HG03060 (cell line): ENCODE data around the gene SLC9A5.

Experiments used
- ATAC-seq: cut with Tn5 transposase; IDR thresholded peaks from one replicate; pipeline ENCODE4 v1.9.1; 2021; ENCODE audit warnings: low read depth, moderate number of reproducible peaks; ENCODE audit not compliant: unreplicated experiment

The SLC9A5 gene

DNA sequence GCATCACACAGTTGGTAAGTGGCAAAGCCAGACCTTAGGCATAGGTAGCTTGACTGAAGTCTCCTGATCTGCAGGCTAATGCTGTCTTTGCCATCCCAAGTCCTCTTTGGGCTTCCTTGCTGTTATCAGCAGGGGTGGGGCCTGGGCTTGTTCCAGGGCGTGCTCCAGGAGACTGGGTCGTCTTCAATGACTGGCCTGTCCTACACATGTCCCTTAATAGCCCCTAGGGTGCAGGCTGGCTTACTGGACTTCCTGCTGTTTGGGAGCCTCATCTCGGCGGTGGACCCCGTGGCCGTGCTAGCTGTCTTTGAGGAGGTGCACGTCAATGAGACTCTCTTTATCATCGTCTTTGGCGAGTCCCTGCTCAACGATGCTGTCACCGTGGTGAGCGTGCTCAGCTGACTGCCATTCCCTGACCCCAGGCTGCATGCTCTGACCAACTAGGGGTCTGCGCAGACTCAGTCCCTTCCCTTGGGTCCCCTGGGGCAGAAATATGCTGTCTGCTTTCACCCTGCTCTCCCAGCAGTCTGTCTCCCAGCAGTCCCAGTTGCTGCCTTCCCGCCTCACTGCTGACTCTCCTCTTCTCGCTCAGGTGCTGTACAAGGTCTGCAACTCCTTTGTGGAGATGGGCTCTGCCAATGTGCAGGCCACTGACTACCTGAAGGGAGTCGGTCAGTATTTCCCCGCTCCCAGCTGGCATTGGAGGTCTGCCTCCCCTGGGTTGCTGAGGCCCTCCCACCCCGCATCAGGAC lies 6.2 kb downstream of the SLC9A5 start:
- no peak for ATAC-seq

DNA sequence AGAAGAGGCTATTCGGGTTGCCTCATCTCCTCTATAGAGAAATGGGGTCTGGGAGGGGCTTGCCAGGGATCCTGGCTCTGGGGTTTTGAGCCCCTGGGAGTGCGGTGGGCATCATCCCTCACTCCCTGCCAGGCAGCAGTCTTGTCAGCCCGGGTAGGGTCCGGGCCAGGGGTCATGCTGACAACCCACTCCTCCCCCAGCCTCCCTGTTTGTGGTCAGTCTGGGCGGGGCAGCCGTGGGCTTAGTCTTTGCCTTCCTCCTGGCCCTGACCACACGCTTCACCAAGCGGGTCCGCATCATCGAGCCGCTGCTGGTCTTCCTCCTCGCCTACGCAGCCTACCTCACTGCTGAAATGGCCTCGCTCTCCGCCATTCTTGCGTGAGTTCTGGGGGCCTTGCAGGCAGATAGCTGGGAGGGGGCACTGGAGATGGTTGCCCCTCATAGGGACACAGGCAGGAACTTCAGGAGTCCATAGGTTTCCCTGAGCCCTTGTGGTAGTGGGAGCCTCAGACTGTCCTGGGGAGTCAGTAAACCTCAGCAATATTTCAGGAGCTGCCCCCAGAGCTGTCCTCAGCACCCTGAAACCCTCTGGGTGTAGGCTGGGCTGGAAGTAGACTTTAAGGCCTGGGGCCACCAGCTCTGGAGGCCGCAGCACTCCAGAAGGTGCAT lies 6.9 kb downstream of the SLC9A5 start:
- no peak for ATAC-seq

DNA sequence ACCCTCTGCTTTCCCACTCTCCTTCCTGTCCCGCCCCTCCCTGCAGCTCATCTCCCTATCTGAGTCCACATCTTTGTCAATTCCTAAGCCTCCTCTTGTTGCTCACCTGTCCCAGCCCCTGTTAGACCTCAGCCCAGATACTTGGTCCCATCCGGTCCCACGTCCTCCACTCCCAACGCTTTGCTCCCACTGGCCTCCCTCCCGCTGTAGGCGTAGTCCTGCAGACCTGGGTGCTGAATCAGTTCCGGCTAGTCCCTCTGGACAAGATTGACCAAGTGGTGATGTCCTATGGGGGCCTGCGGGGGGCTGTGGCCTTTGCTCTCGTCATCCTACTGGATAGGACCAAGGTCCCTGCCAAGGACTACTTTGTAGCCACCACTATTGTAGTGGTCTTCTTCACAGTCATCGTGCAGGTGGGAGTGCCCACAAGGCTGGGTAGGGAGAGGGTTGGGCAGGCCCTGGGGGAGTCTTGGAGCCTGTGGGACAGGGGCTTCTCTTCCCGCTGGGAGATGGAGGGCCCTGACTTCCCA lies 8.0 kb downstream of the SLC9A5 start:
- ATAC-seq = no peak

DNA sequence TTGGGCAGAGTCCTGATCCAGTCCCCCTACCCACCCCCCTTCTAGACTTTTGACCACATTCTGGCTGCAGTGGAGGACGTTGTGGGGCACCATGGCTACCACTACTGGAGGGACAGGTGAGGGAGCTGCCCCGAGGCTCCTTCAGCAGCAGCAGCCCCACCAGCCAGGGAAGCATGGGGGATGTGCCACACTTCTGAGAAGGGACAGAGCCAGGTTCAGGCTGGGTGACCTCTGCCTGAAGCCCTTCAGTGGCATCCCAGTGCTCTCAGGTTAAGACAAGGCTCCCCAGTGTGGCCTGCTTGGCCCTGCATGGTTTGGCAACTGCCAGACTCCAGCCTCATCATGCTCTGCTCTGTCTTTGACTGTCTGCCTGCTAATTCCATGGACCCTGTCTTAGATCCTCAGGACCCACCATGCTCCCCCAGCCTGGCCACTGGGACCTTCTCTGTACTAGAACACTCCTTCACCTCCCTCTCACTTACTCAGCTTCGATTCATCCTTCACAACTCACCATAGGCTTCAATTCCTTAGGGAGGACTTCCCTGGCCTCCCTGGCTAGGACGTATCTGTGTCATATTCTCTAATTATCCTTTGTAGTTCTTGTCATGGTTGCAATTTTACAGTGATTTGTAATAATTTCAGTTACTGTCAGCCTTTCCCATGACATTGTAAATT lies 8.8 kb downstream of the SLC9A5 start:
- ATAC-seq = no peak

DNA sequence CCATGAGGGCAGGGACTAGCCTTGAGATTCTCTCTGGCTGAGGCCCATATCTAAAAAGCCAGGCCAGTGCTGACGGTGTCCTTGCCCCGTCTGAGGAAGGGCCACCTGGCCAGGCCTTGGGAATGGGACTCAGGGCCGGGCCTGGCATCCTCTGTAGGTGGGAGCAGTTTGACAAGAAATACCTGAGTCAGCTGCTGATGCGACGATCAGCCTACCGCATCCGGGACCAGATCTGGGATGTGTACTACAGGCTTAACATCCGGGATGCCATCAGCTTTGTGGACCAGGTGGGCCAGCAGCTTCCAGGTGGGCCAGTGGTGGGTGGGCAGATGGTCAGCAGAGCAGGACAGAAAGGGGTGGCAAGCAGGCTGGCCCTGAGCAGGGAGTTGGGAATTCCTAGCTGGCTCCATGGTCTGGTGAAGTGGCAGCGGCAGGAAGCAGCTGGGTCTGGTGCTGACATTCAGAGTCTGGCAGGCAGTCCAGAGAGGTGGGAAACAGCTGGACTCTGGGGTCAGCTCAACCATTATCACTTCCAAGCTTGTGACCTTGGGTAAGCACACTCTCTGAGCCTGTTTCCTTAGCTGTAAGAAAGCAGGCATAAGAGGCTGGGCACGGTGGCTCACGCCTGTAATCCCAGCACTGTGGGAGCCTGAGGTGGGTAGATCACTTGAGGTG lies 9.5 kb downstream of the SLC9A5 start:
- ATAC-seq = no peak

DNA sequence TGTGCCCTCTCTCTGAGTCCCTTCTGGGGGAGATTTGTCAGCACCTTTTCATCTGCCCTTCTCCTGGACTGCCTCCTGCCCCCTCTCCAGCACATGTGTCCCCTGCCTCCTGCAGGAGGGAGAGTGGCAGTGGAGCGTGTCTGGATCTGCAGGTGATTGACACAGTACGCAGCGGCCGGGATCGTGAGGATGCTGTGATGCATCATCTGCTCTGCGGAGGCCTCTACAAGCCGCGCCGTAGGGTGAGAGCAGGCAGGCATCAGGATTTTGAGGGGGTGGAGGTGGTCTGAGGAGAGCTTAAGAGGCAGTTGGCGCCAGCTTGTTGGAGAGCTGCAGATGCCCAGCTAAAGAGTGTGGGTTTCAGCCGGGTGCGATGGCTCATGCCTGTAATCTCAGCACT lies 10.9 kb downstream of the SLC9A5 start:
- ATAC-seq = no peak

DNA sequence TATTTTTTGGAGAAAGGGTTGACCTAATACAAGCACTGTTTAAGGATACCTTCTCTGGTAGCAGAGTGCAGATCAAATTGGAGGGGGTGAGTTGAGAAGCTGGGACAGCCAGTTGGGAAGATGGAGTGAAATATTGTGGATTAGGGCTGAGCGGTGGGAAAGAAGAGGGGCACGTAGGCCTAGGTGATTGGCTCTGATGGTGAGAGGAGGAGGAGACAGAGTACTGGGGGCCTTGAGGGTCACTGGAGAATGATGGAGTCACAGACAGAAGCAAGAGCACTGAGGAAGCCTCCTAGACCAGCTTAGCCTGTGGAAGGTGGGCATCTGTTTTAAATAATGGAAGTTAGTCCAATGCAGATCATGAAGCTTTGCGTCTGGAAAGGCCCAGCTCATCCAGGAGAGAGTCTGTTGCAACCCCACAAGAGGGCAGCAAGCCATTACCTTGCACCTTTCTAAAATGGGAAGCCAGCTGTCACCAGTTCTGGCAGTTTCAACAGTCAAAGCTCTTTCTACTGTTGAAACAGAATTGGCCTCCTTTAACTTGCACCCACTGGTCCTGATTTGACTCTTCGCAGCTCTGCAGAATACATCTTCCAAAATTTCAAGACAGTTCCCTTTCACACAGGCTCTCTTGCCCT lies 11.8 kb downstream of the SLC9A5 start:
- ATAC-seq = no peak

DNA sequence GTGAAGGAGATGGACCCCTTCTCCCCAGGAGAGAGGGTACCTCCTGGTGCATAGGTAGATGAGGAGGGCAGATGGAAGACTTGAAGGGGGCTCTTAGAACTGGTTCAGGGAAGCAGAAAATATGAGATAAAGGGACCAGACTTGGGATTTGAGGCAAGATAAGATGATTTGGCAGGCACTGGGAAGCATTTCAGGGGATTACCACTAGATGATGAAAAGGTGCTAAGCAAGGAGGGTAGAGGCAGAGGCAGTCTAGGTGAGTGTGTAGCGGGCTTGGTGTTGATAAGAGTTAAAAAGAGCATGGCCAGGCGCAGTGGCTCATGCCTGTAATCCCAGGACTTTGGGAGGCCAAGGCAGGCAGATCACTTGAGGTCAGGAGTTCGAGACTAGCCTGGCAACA lies 14.4 kb downstream of the SLC9A5 start:
- ATAC-seq = no peak

DNA sequence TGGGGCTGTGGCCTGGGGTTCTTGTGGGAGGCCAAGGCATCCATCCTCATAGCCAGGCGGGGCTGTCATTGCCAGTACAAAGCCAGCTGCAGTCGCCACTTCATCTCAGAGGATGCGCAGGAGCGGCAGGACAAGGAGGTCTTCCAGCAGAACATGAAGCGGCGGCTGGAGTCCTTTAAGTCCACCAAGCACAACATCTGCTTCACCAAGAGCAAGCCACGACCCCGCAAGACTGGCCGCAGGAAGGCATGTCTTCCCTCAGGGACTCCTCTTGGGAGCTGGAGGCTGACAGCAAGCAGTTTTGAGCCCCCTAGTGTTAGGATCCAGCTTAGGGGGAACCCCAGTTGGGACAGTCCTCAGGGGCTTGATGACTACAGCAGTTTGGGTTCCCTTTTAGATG lies 15.5 kb downstream of the SLC9A5 start:
- no peak for ATAC-seq

DNA sequence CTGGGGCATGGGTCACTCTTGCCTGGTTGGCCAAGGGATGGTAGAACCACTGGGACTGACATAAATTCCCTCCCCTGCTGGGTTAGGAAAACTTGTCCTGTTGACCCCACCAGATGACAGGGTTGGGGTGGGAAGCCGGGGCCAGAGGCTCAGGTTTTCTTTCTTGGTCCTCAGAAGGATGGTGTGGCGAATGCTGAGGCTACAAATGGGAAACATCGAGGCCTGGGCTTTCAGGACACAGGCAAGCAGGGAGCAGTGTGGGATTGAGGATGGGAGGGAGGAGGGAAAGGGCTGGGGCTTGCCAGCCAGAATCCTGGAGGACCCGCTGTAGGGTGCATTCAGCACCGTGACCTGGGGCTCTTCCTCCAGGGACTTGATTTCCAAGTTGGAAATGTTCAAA lies 16.1 kb downstream of the SLC9A5 start:
- ATAC-seq = no peak

DNA sequence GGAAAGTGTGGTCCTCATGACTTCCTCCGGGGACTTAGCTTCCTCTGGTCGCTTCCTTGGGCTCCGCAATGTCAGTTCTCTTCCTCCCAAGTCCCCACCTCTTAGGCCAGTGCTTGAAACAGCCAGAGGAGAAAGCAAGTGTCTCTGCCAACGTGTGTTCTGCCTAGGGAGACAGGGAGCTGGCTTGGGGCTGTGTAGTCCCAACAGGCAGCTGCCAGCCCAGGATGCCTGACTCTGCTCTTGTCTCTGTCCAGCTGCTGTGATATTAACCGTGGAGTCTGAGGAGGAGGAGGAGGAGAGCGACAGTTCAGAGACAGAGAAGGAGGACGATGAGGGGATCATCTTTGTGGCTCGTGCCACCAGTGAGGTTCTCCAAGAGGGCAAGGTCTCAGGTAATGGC lies 17.1 kb downstream of the SLC9A5 start:
- no peak for ATAC-seq

DNA sequence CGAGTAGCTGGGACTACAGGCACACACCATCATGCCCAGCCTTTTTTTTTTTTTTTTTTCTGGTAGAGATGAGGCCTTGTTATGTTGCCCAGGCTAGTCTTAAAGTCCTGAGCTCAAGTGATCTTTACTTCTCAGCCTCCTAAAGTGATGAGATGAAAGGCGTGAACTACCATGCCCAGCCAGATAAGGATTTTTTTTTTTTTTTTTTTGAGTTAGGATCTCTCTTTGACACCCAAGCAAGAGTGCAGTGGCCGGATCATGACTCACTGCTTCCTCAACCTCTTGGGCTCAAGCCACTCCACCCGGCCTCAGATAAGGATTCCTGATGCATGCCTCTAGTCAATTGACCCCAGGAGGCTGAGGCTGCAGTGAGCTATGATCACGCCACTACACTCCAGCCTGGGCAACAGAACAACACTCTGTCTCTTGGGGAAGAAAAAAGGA lies 19.4 kb downstream of the SLC9A5 start:
- no peak for ATAC-seq

DNA sequence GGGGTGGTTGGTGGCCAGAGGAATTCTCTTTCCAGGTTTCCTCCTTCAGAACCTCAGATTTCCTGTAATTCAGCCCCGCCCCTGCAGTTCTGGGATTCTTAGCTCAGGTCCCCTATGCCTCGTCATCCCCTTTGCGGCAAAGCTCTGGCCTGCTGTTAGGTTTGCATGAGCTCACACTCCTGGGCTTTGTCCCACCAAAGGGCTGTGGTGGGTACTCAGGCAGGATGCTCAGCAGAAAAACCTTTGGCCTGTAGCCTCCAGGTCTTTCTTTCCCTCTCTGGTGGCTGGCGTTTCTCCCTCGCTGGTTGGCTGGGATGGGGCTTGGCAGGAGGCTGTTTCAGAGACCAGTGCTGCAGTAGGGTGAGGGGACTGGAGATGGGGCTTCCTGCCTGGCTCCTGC lies 21.0 kb downstream of the SLC9A5 start:
- ATAC-seq = no peak

DNA sequence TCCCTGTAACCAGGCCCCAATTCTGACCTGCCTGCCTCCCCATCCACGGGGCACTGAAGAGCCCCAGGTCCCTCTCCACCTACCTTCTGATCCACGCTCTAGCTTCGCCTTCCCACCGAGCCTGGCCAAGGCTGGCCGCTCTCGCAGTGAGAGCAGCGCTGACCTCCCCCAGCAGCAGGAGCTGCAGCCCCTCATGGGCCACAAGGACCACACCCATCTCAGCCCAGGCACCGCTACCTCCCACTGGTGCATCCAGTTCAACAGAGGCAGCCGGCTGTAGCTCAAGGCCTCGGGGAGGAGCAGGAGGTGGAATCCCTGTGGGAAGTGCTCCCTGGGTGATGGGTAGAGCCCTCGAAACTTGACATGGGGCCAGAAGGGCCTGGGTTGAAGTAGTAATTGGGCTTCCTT lies 22.2 kb downstream of the SLC9A5 start:
- ATAC-seq = no peak

DNA sequence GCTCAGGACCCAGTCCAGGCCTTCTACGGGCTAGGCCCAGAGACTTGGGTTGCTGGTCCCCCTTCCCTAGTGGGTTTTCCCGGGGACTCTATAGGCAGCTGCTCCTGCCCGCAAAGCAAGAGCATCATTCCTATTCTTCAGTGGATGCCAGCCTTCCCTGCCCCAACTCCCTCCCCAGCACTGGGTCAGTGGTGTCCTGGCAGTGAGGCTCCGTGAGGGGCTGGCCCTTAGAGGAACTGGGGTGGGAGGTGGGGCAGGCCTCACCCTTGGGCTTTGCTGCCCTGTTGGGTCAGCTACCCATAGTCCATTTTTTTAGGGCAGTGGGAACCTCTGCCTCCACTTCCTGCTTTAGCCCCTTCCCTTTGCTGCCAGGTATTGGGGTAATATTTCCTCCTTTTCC lies 22.7 kb downstream of the SLC9A5 start:
- ATAC-seq = no peak

DNA sequence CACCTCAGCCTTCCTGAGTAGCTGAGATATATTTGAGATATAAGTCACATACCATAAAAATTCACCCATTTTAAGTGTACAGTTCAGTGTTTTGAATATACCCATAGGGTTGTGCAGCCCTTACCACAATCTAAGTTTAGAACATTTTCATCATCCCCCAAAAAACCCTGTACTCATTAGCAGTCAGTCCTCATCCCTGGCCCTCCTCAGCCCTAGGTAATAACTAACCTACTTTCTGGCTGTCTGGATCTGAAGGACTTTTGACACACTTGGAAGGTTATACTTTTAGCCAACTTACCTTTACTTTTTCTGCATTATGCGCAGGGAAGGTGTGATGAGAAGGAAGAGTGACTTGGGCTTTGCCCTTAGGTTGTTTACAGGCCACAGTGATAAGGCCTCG lies 26.5 kb downstream of the SLC9A5 start:
- no peak for ATAC-seq

DNA sequence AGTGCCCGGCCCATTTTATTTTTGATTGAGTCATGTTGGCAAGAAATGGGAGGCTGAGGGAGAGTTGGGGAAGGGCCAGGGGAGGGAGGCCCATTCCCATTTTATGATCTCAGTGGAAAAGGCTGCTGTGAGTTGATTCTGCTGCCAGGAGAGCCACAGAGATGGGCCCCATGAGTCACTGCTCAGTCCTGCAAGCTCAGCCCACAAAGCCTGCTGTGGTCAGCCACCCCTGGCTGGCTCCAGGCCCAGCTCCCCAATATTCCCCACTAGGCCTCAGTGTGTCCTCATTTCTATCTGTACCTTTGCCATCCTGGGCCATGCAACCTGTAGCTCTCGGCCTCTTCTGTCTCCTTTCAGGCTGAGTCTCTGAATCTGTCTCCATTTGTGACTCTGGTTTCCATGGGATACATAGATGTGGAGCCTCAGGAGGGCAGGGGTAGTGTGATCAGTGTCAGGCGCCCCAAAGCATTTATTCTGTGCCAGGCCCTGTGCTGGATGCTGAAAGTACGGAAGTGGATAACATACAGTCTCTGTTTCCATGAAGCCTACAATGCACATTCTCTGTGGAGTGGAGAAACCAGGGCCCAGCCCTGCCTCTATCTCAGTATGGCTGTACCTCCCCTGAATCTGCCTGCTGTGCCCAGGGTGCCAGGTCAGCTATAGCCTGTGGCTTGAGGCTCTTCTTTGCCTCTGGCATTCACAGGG lies 28.7 kb downstream of the SLC9A5 start:
- no peak for ATAC-seq

DNA sequence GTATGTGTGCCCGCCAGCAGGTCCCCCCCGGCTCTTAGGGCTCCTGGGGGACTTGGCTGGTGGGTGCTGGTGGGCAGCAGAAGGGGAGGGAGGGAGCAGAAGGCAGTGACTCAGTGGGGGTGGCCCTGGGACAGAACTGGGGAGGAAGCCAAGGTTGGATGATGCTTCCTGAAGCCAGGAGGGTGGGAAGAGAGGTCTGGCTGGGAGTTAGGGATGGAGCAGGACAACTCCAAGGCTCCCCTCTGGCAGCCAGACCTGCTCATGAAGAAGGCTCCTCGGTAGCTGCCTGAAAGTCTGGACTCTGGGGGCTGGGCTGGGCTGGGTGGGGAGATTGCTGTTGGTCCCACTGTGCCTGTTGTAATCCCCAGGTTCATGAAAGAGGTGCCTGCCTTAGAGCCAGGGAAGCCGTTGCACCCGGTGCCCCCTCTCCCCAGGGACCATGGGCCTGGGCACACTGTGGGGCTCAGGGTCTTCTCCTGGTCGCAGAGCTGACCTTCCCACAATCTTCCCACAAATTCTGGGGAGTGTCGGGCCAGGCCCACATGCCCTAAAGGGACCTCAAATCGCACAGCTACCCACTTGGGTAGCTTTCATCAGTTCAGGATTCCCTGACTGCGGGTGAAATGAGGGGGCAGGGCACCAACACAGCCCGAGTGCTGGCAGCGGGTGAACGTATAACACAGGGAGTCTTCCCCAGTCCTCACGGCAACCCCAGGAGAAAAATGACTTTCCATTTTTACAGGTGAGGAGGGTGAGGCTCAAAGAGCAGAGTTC lies 29.4 kb downstream of the SLC9A5 start:
- no peak for ATAC-seq

DNA sequence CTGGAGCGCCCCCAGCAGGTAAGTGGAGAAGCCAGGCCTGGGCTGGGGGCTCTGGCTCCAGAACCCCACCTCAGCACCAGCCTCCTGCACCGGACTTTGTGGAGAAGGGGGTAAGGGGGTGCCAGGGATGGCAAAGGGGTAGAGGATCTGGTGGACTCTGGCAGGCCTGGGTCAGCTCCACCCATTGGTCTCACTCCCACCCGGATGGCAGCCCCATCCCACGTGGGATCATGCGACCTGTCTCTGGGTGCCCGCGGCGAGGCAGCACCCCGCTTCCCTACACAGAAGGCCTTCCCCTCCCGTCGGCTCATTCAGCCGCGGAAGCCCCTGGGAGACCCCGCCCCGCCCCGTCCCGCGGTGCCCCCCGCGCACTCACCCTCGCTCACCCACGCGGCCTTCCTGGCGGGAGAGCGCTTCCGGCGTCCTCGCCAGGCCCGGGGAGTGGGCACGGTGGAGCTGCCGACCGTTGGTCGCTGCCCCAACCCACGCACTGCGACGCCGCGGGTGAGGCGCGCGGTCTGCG lies 30.1 kb downstream of the SLC9A5 start:
- no peak for ATAC-seq
